Eye (tissue), 1 donor: ENCODE data around the gene PCDHA13.
"Not testable (repeated sequence)": the region's sequence is repeated elsewhere in the genome, so short reads cannot be mapped to it uniquely, and the experiment has no call there.

Source experiments
- DNase-seq: peaks from one replicate; pipeline ENCODE4 v3.0.0-alpha.2; 2015

PCDHA13 gene

GRCh38 chr5:140869555-140869886, 12.4 kb upstream of the PCDHA13 start:
- DNase-seq, result no peak

GRCh38 chr5:140870221-140871201, 11.4 kb upstream of the PCDHA13 start:
- no peak for DNase-seq

GRCh38 chr5:140875085-140876065, 6.5 kb upstream of the PCDHA13 start, which contains the start of gene PCDHA12:
TSS of gene PCDHA12 (plus strand) at chr5:140875308. CDS start at chr5:140875473, 165 bp downstream.
- DNase-seq, result peak; percentile 16

- DNase-seq, result not testable (repeated sequence)
These were observed 5.2 kb upstream of the PCDHA13 start for GRCh38 chr5:140876541-140877261.

- DNase-seq, result no peak
These were observed 4.7 kb upstream of the PCDHA13 start for GRCh38 chr5:140877262-140877581.

- peak; percentile 24 for DNase-seq
These were observed 621 bp downstream of the PCDHA13 start for GRCh38 chr5:140882591-140882899.

- no peak for DNase-seq
These were observed 1.4 kb downstream of the PCDHA13 start for GRCh38 chr5:140883373-140883772.

GRCh38 chr5:140883927-140884697, 2.2 kb downstream of the PCDHA13 start:
- DNase-seq, result no peak

- DNase-seq, result no peak
These were observed 34.4 kb downstream of the PCDHA13 start for GRCh38 chr5:140916325-140916724.

GRCh38 chr5:140923601-140924000, 41.7 kb downstream of the PCDHA13 start:
- no peak for DNase-seq

GRCh38 chr5:140925806-140926442, 44.0 kb downstream of the PCDHA13 start, which contains the start of gene PCDHAC1:
TSS of gene PCDHAC1 (plus strand) at chr5:140926299. CDS start at chr5:140926893, 594 bp downstream.
- no peak for DNase-seq

GRCh38 chr5:140926443-140927227, 44.7 kb downstream of the PCDHA13 start:
- peak; percentile 95 for DNase-seq

GRCh38 chr5:140927228-140927573, 45.3 kb downstream of the PCDHA13 start:
- no peak for DNase-seq
